HepG2 (cell line): Measurements from ENCODE around the gene SECTM1. TPM values are rescaled to one million over a fixed set of nuclear protein-coding genes. Genes with fewer than 3 reads are reported as not detected.

Source experiments
- CCDC6 ChIP-seq: sonication (generic); formaldehyde crosslinking; IDR thresholded peaks from 2 replicates; pipeline ENCODE4 v1.8.1; 2022; ENCODE audit warnings: mild to moderate bottlenecking, missing genetic modification reagents, moderate library complexity
- FLYWCH1 ChIP-seq: sonication (generic); formaldehyde crosslinking; IDR thresholded peaks from 2 replicates; pipeline ENCODE4 v1.8.1; 2023; ENCODE audit warnings: mild to moderate bottlenecking, missing genetic modification reagents
- MAFG ChIP-seq: sonication (generic); formaldehyde crosslinking; IDR thresholded peaks from 2 replicates; pipeline ENCODE4 v1.5.1; 2020; ENCODE audit warnings: mild to moderate bottlenecking, missing genetic modification reagents
- MXD3 ChIP-seq: IDR thresholded peaks from 2 replicates; pipeline ENCODE4 v1.6.1; 2016; ENCODE audit warnings: mild to moderate bottlenecking, missing biosample characterization, missing genetic modification reagents
- NR2F2 ChIP-seq: IDR thresholded peaks from 2 replicates; pipeline ENCODE4 v1.6.1; 2012; ENCODE audit warnings: low read depth, inconsistent platforms, borderline replicate concordance
- PHF20 ChIP-seq: sonication (generic); formaldehyde crosslinking; IDR thresholded peaks from 2 replicates; pipeline ENCODE4 v1.5.0; 2020; ENCODE audit warnings: mild to moderate bottlenecking, missing genetic modification reagents
- PRMT3 ChIP-seq: sonication (generic); formaldehyde crosslinking; IDR thresholded peaks from 2 replicates; pipeline ENCODE4 v1.8.1; 2022; ENCODE audit warnings: low read depth, mild to moderate bottlenecking, moderate library complexity, missing genetic modification reagents, borderline replicate concordance
- RBM22 ChIP-seq: fragments of 200-400 bp; formaldehyde crosslinking; optimal IDR thresholded peaks from 2 replicates; pipeline ENCODE3; 2017; ENCODE audit warnings: mild to moderate bottlenecking, low read length, moderate library complexity
- RFX3 ChIP-seq: IDR thresholded peaks from 2 replicates; pipeline ENCODE4 v1.6.1; 2016; ENCODE audit warnings: missing biosample characterization, missing genetic modification reagents
- RFX5 ChIP-seq: IDR thresholded peaks from 2 replicates; pipeline ENCODE4 v1.6.1; 2011; ENCODE audit warnings: low read depth, low read length, improper control_type of control experiment
- ZKSCAN5 ChIP-seq: sonication (generic); formaldehyde crosslinking; IDR thresholded peaks from 2 replicates; pipeline ENCODE4 v1.5.1; 2020; ENCODE audit warnings: mild to moderate bottlenecking, missing genetic modification reagents
- ZNF30 ChIP-seq: sonication (generic); formaldehyde crosslinking; IDR thresholded peaks from 2 replicates; pipeline ENCODE4 v1.5.0; 2020; ENCODE audit warnings: mild to moderate bottlenecking, missing genetic modification reagents
- ZNF337 ChIP-seq: sonication (generic); formaldehyde crosslinking; IDR thresholded peaks from 2 replicates; pipeline ENCODE4 v1.5.1; 2020; ENCODE audit warnings: missing genetic modification reagents, low read depth, mild to moderate bottlenecking, borderline replicate concordance
- ZNF550 ChIP-seq: sonication (generic); formaldehyde crosslinking; IDR thresholded peaks from 2 replicates; pipeline ENCODE4 v1.4.0; 2020; ENCODE audit warnings: mild to moderate bottlenecking, missing genetic modification reagents, borderline replicate concordance
- ZNF790 ChIP-seq: sonication (generic); formaldehyde crosslinking; IDR thresholded peaks from 2 replicates; pipeline ENCODE4 v1.8.0; 2022; ENCODE audit warnings: missing genetic modification reagents, mild to moderate bottlenecking, borderline replicate concordance
- polyA plus RNA-seq, 8 experiments: library from polyadenylated mRNA; depleted of rRNA in 3 of 8; stranded (reverse) in 7 of 8; unstranded in 1 of 8; fragments of >200 nt; fragmentation: Illumina TruSeq in 4 of 8; extraction: Trizol in 4 of 8; gene quantifications; 2 replicates each; pipeline versions ENCODE4 v1.2.1 to v1.2.3, GENCODE V29; 2011 to 2016; ENCODE audit warnings: low read depth in 4 of 8, missing spikeins in 1 of 8, mixed read lengths in 1 of 8; ENCODE audit not compliant: insufficient read depth in 1 of 8
- total RNA-seq, 5 experiments: library from RNA; depleted of rRNA; stranded (reverse); fragments of >200 nt; fragmentation: Illumina TruSeq; extraction: Trizol; gene quantifications; 2 replicates each; pipeline ENCODE4 v1.2.3, GENCODE V29; 2016; ENCODE audit warnings: low read depth in 1 of 5
- TF ChIP-seq, protein P1 (sequence below): sonication (generic); formaldehyde crosslinking; conservative IDR thresholded peaks from 2 replicates; pipeline ENCODE4 v1.5.0; 2020; ENCODE audit warnings: missing genetic modification reagents
- TF ChIP-seq, protein P2 (sequence below): sonication (generic); formaldehyde crosslinking; IDR thresholded peaks from 2 replicates; pipeline ENCODE4 v1.4.0; 2020; ENCODE audit warnings: missing genetic modification reagents
- TF ChIP-seq, protein P3 (sequence below): sonication (generic); formaldehyde crosslinking; IDR thresholded peaks from 2 replicates; pipeline ENCODE4 v1.9.0; 2021; ENCODE audit warnings: missing genetic modification reagents, mild to moderate bottlenecking, borderline replicate concordance
- TF ChIP-seq, protein P4 (sequence below): sonication (generic); formaldehyde crosslinking; IDR thresholded peaks from 2 replicates; pipeline ENCODE4 v1.4.0; 2020; ENCODE audit warnings: missing genetic modification reagents, borderline replicate concordance

SECTM1 gene
- total and polyA plus RNA-seq, 2 of the 13 experiments (the other 11 are each of a cell fraction or from before 2014, with no cell fraction given) = 3.5 to 5.3 TPM

- TF ChIP-seq ZNF337 (CRISPR knock-in tag) = no peak
- TF ChIP-seq RFX5 = no peak
- TF ChIP-seq, protein P1, sequence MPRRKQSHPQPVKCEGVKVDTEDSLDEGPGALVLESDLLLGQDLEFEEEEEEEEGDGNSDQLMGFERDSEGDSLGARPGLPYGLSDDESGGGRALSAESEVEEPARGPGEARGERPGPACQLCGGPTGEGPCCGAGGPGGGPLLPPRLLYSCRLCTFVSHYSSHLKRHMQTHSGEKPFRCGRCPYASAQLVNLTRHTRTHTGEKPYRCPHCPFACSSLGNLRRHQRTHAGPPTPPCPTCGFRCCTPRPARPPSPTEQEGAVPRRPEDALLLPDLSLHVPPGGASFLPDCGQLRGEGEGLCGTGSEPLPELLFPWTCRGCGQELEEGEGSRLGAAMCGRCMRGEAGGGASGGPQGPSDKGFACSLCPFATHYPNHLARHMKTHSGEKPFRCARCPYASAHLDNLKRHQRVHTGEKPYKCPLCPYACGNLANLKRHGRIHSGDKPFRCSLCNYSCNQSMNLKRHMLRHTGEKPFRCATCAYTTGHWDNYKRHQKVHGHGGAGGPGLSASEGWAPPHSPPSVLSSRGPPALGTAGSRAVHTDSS (CRISPR knock-in tag) = no peak
- TF ChIP-seq RFX3 (CRISPR knock-in tag) = no peak
- TF ChIP-seq MXD3 (CRISPR knock-in tag) = no peak
- TF ChIP-seq, protein P2, sequence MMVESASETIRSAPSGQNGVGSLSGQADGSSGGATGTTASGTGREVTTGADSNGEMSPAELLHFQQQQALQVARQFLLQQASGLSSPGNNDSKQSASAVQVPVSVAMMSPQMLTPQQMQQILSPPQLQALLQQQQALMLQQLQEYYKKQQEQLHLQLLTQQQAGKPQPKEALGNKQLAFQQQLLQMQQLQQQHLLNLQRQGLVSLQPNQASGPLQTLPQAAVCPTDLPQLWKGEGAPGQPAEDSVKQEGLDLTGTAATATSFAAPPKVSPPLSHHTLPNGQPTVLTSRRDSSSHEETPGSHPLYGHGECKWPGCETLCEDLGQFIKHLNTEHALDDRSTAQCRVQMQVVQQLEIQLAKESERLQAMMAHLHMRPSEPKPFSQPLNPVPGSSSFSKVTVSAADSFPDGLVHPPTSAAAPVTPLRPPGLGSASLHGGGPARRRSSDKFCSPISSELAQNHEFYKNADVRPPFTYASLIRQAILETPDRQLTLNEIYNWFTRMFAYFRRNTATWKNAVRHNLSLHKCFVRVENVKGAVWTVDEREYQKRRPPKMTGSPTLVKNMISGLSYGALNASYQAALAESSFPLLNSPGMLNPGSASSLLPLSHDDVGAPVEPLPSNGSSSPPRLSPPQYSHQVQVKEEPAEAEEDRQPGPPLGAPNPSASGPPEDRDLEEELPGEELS = no peak
- TF ChIP-seq PHF20 (CRISPR knock-in tag) = no peak
- no peak for TF ChIP-seq ZNF30 (CRISPR knock-in tag)
- TF ChIP-seq NR2F2 = no peak
- no peak for TF ChIP-seq ZNF790
- TF ChIP-seq ZNF550 (CRISPR knock-in tag) = no peak
- TF ChIP-seq MAFG (CRISPR knock-in tag) = no peak
- 0 out of 2 replicates have a peak, but pooled peaks have one; percentile 11 for TF ChIP-seq ZKSCAN5 (CRISPR knock-in tag)
- TF ChIP-seq PRMT3 (CRISPR knock-in tag) = no peak
- TF ChIP-seq, protein P3, sequence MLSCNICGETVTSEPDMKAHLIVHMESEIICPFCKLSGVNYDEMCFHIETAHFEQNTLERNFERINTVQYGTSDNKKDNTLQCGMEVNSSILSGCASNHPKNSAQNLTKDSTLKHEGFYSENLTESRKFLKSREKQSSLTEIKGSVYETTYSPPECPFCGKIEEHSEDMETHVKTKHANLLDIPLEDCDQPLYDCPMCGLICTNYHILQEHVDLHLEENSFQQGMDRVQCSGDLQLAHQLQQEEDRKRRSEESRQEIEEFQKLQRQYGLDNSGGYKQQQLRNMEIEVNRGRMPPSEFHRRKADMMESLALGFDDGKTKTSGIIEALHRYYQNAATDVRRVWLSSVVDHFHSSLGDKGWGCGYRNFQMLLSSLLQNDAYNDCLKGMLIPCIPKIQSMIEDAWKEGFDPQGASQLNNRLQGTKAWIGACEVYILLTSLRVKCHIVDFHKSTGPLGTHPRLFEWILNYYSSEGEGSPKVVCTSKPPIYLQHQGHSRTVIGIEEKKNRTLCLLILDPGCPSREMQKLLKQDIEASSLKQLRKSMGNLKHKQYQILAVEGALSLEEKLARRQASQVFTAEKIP (CRISPR knock-in tag) = no peak
- no peak for TF ChIP-seq RBM22
- TF ChIP-seq, protein P4, sequence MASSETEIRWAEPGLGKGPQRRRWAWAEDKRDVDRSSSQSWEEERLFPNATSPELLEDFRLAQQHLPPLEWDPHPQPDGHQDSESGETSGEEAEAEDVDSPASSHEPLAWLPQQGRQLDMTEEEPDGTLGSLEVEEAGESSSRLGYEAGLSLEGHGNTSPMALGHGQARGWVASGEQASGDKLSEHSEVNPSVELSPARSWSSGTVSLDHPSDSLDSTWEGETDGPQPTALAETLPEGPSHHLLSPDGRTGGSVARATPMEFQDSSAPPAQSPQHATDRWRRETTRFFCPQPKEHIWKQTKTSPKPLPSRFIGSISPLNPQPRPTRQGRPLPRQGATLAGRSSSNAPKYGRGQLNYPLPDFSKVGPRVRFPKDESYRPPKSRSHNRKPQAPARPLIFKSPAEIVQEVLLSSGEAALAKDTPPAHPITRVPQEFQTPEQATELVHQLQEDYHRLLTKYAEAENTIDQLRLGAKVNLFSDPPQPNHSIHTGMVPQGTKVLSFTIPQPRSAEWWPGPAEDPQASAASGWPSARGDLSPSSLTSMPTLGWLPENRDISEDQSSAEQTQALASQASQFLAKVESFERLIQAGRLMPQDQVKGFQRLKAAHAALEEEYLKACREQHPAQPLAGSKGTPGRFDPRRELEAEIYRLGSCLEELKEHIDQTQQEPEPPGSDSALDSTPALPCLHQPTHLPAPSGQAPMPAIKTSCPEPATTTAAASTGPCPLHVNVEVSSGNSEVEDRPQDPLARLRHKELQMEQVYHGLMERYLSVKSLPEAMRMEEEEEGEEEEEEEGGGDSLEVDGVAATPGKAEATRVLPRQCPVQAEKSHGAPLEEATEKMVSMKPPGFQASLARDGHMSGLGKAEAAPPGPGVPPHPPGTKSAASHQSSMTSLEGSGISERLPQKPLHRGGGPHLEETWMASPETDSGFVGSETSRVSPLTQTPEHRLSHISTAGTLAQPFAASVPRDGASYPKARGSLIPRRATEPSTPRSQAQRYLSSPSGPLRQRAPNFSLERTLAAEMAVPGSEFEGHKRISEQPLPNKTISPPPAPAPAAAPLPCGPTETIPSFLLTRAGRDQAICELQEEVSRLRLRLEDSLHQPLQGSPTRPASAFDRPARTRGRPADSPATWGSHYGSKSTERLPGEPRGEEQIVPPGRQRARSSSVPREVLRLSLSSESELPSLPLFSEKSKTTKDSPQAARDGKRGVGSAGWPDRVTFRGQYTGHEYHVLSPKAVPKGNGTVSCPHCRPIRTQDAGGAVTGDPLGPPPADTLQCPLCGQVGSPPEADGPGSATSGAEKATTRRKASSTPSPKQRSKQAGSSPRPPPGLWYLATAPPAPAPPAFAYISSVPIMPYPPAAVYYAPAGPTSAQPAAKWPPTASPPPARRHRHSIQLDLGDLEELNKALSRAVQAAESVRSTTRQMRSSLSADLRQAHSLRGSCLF = no peak
- no peak for TF ChIP-seq CCDC6 (CRISPR knock-in tag)
- TF ChIP-seq FLYWCH1 = no peak
Observed at GRCh38 chr17:82334622-82335394, 1.2 kb upstream of the SECTM1 start (continued).
